AG08395 (cell line): ENCODE data around the gene ROPN1B.

Experiments used
- DNase-seq: peaks from one replicate; pipeline ENCODE4 v3.0.0; 2012; ENCODE audit warnings: mixed read lengths, low spot score

ROPN1B gene

DNA sequence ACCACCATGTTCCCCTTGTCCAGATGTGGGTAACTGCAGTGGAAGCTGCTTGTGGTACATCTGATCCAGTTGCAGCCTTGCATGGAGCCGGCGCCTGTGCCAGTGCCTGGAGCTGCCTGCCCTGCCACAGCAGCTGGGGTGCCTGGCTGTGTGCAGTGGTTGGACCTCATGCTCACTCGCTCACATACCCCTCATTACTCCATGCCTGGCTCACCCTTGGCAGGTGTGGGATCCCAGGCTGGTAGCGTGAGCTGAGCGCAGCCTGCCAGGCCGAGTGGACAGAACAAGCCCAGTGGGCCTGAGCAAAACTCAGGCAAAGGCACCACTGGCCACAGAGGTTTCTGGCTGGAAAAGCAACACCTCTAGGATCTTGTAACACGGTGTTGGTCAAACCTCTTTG, 35.7 kb downstream of the ROPN1B start:
- DNase-seq: no peak

GRCh38 chr3:126005951-126006350, 37.0 kb downstream of the ROPN1B start:
- DNase-seq: peak; percentile 65

DNA sequence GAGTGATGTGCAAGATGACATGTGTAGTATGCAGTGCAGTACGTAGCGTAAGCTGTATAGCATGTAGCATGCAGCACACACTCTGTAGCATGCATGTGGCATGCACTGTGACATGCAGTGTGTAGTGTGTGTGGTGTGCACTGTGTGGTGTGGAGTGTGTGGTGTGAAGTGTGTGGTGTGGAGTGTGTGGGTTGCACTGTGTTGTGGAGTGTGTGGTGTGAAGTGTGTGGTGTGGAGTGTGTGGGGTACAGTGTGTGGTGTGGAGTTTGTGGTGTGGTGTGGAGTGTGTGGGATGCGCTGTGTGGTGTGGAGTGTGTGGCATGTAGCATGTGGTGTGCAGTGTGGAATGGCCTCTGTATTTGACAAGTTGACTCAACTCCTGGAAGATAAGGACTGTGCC, 39.2 kb downstream of the ROPN1B start:
- DNase-seq: no peak

GRCh38 chr3:126009181-126009580, 40.2 kb downstream of the ROPN1B start:
- DNase-seq: no peak

- DNase-seq: no peak
Observed at GRCh38 chr3:126013751-126014156, 44.8 kb downstream of the ROPN1B start.

DNA sequence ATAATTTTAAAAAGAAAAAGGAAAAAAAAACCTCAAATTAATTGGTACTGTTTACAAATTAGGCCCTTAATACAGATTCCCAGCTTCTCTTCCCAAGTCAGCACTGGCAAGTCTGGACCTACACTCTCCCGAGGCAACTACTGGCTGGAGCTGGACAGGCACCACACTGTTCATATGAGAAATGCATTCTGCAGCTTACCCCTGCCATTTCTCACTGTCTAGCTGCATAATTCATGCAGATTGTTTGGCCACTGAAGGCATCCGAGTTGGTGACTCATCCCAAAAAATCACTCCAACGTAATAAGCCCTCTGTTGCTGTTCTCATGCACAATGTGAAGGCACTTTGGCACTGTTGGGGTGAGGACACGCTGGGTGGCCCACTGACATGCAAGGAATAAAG, 45.3 kb downstream of the ROPN1B start:
- peak; percentile 87 for DNase-seq

GRCh38 chr3:126015075-126015474, 46.1 kb downstream of the ROPN1B start:
- DNase-seq: no peak

GRCh38 chr3:126016616-126017015, 47.6 kb downstream of the ROPN1B start:
- no peak for DNase-seq

GRCh38 chr3:126017362-126017761, 48.4 kb downstream of the ROPN1B start:
- DNase-seq: no peak

DNA sequence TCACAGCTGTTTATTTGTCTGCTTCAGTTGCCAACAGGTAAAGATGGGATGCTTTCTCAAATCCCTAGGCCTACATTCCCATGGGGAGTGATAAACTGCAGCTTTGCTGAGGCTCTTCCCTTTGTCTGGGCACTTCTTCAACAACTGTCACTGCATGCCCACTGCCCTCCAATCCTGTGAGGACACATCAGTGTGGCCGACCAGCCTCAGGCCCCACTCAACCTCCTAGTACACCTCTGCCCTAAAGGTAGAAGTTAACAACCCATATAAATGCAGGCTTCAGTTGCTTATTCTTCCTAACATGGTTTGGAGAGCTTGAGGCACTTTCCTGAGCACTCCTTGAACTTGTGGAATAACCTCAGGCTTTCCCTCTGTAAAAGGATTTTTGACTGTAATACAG, 49.6 kb downstream of the ROPN1B start:
- DNase-seq: no peak

DNA sequence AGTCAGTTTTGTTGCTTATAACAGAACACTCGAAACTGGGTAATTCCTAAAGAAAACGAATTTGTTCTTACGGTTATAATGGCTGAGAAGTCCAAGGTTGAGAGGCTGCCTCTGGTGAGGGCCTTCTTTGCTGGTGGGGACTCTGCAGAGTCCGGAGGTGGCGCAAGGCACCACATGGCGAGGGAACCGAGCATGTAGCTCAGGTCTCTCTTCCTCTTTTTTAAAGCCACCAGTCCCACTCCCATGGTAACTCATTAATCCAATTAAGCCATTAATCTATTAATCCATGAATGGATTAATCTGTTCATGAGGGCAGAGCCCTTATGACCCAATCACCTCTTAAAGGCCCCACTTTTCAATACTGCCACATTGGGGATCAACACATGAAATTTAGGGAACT, 50.0 kb downstream of the ROPN1B start:
- no peak for DNase-seq

DNA sequence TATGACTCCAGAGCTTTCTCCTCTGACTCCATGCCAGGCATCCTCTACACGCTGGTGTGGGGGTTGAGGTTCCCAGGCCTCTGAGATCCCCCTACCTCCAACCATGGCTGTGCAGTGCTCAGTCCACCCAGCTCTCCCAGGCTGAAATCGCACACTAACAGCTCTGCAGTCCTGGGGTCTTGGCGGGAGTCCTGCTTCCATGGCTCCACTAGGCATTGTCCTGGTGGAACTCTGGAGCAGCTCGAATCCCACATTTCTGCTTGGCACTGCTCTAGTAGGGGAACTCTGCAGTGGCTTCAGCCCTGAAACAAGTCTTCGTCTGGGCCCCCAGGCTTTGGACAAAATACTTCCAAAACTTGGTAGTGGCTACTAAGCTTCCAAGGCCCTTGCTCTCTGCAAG, 50.7 kb downstream of the ROPN1B start:
- no peak for DNase-seq

DNA sequence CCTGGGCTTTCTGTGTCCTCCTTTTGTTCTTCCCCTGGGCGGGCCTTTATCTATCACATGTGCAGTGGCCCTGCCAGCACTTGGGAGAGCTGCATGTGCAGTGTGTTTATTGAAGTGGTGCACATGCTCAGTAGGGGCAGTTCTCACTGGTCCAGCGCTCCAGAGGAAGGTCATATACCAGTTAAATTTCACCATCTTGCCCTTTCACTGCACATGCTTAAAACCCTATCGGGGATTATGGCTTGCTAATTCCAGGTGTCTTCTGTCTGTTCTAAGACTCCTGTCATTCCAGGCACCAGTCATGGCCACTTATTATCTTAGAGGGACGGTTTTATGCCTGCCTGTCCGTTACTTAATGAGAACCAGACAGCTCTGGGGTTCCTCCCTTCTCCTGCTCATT, 52.2 kb downstream of the ROPN1B start:
- no peak for DNase-seq

DNA sequence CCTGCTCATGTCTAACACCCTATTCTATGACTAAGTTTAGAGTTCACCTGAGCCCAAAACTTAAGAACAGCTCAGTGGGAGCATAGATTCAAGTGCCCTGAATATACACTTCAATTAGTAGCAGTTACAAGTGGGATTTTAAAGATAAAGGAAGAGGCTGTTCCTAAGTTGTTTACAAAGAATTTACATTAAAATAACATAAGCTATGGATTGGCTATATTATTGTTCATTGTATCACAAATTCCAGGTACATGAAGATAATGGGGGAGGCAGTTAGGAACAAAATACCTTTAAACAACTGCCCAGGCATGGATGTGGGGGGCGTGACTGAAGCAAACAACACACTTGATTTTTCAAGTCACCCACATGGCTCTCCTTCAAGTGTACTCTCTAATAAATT, 52.7 kb downstream of the ROPN1B start:
- no peak for DNase-seq

DNA sequence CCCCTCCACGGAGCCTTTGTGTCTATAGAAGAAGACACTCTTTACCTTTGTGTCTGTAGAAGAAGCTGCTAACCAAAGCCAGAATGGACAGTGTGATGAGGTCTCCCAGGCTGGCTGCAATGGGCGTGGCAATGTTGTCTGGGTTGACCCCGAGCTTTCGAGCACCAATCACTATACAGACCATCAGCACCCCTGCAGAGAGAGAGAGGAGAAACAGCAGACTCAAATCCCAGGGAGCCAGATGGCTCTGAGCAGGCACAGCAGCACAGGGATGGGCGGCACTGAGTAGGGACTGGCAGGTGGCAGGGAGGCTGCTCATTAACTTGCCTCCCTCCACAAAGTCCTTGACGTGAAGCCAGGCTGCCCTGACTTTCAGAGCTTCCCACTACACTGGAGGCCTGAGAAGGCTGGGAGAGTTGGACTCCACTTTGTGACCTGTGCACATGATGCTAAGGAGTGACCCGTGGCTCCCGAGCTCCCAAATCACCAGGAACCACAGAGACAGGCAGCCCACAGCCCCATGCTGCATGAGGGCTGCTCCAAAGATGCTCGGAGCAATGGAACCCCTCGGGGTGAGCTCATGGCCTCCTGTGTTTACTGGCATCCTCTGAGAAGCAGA, 53.9 kb downstream of the ROPN1B start:
- no peak for DNase-seq

DNA sequence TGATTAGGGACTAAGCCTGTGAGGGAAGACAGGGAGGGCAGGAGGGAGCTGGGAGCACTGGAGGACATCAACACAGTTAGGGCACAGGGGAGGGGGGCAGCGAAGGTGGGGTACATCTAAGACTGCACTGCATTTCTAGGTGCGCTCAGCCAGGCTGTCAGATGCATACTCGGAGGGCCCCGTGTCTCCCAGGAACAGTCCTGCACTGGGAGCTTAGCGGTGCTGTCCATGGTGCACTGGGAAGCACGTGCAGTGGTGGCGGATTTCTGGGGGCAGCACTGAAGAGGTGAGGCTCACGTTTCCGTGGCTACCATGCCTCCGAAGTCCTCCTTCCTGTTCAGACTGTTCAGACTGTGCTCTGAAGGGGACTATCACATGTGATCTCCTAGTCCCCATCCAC, 54.4 kb downstream of the ROPN1B start:
- DNase-seq: no peak

- DNase-seq: no peak
Observed at GRCh38 chr3:126024049-126024854, 55.3 kb downstream of the ROPN1B start.

DNA sequence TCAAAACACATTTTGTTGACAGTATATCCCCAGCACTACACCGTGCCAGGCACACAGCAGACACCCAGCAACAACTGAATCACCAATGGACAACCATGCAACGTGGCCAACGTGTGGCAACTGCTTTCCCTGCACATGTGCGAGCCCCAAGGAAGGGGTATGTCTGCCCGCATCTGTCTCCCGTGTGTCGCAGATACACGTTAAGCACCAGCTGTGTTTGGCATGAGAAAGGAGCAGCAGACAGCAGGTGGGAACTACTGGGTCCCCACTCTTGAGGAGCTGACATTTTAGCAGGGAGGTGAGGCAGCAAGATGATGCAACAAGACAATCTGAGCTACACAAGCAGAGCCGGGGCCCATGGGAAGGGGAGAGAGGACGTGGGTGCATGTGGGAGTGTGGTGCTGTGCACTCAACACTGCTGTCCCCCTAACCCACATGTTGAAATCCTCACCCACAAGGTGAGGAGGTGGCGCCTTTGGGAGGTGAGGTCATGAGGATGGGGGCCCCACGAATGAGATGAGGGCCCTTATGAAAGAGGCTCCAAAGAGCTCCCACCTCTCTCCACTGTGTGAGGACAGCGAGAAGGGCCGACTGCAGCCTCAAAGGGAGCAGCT, 56.2 kb downstream of the ROPN1B start:
- DNase-seq: no peak

- no peak for DNase-seq
Observed at GRCh38 chr3:126025862-126026261, 56.9 kb downstream of the ROPN1B start.

DNA sequence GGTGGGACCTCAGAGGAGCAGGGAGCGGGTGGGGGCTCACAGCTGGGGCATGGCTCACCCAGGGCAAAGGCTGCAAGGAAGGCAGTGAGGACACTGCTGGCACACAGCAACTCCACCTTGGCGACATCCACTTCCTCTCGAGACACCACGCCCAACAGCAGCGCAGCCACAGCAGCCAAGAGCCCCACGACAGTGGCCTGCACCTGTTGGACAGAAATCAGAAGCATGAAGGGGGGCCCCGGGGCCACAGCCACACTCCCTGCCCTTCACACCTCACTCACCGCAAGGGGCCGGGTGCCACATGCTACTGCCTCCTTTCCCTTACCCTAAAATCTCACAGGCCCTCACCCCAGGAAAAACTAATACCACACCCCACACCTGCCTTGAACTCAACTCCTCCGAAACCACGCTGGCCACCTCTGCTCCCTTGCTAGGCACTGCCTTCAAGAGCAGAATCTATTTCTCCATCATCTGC, 57.3 kb downstream of the ROPN1B start:
- no peak for DNase-seq

GRCh38 chr3:126026761-126027160, 57.8 kb downstream of the ROPN1B start:
- no peak for DNase-seq

- DNase-seq: no peak
Observed at GRCh38 chr3:126028096-126028495, 59.1 kb downstream of the ROPN1B start.

- no peak for DNase-seq
Observed at GRCh38 chr3:126029241-126029640, 60.3 kb downstream of the ROPN1B start.
